EL (cell line): Measurements from ENCODE around the gene MRPS5.
"Not testable (repeated sequence)": the region's sequence is repeated elsewhere in the genome, so short reads cannot be mapped to it uniquely, and the experiment has no call there.

Experiments used
- DNase-seq: peaks from one replicate; pipeline ENCODE4 v3.0.0-alpha.2; 2016

MRPS5 gene

DNA sequence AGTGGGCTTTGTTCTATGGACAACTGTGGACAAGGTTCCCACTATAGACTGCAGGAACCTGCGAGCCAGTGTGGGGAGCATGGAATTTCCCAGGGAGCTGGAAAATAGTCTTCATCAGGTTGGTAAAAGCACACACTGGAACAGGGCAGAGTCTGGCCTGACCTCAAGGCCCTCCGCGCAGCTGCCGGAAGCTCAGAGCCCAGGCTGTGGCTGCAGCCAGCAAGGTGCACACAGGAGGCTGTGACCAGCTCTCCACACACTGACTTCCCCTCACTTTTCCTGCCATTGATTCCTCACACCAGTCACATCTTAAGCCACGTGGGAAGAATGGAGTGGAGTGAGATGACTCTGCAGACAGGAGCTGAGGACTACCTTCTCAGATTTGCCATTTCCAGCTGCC is 77.0 kb downstream of the MRPS5 start:
- no peak for DNase-seq

DNA sequence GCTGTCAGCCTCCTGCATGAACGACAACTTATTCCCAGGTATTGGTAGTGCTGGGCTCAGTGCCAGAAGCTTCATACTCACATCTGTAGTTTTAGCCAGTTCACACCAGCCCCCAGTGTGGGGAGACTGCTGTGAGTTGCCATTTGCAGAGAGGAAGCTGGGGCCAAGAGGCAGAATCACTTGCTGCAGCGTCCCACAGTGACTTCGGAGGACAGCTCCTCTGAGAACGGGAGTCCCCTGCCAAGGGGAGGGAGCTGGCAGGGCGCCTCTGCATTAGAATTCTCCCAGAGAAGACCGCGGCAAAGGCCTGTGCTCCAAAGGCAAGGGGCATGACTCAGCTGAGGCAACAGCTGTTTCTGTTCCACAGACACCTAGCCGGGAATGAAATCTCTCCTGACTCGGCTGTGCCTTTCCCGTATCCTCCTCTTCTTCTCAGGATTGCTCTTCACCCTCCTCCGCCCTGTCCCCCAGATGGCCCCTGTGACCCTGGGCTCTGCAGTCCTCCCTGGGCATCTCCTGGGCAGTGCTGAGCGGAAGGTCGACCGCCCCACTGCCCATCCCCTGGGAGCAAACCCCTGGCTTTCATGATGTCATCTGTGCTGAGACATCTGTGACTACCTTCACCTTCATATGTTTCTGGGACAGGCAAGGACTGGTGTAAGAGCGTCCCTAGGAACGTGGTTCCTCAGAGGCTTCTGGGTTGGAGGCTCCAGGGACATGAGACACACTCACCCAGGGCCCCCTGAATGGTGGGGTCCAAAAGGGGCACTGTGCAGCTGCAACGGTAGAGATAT is 78.1 kb downstream of the MRPS5 start:
- peak; percentile 66 for DNase-seq

DNA sequence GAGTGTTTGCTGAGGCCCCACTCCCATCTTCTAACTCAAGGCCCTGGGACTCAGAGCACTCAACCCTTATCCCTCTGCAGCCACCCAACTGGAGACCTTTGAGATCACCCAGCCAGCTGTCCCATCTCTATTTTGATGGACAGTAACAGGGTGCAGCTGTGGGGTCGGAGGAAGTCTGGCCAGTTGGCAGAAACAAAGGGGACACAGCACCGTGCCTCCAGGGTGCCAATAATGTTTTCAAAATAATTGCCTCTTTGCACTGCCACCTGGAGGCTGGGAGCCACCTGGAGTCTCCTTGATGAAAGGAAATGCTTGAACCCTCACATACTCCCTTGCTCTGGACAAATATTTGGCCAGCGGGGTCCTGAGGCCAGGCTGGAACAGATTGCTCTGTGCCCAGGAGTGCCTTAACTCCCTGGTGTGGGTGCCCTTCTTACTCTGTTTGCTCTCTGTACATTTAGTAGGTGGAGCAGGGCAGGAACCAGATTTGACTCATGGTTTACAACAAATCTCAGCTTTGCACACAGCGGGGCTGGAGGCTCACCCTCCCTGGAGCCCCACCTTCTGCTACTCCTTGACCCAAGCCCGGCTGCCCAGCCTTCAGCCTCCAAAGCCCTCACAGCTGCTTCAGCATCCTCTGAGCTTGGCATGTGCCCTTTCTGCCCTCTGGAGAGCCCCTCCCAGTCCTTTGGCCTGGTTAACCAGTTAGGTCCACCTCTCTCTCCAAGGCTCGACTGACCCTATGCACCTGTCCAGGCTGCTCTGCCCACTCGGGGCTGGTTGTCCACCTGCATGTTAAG is 78.9 kb downstream of the MRPS5 start:
- no peak for DNase-seq

DNA sequence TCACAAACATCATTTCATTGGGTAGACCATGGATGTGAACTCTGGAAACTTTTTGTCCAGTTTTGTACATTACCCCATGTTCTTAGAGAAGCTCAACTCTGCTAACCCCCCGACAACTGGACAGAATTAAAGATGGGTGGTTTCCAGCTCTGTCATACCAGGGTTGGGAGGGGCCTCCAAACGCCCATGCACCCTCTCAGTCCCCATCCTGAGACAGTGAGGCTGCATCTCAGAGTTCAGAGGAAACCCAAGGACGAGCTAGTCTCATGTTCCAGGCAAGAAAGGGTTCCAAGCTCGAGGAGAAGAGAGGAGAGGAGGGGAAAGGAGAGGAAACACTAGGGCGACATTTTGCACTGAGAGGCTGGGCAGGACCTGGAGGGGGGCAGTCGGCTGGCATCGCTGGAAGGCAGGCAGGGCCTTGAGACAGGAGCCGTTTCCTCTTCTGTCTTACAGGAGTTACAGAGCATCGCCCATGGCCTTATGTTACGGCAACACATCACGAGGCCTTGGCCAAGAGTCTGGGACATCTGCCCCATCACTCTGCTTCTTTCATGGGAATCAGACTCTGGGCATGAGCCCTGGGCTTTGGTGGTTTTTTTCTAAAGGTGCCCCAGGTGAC is 79.7 kb downstream of the MRPS5 start:
- no peak for DNase-seq

DNA sequence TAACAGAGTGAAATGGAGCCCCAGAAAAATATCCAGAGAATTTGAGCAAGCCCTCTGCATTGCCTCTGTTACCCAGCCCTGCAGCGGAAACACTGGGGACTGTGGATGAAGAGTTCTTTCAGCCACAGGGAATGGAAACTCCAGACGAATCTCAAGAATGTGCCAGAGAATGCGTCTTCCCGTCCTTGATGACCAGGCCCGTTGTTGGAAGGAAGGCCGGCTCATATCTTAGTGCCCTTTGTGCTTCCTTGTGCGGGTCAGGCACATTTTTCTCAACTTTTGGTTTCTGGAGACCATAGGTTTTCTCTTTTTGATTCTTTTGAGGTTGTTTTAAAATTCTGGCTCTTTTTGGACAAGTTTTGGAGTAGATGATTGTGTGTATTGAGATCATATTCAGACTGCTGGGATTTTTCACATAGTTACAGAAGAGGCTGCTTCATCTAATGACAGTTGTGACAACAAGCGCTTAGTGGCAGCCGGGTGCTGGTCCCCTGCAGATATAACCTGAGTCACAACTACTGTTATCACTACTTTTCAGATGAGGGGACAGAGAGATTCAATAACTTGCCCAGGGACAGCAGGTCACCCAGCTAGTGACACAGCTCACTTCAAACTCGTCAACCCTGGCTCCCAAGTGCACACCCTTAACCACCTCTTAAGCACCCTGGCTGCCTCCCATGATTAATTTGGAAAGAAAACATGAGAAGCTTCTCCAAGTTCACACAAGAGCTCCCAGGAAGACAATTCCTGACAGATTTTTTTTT is 80.4 kb downstream of the MRPS5 start:
- DNase-seq: no peak

DNA sequence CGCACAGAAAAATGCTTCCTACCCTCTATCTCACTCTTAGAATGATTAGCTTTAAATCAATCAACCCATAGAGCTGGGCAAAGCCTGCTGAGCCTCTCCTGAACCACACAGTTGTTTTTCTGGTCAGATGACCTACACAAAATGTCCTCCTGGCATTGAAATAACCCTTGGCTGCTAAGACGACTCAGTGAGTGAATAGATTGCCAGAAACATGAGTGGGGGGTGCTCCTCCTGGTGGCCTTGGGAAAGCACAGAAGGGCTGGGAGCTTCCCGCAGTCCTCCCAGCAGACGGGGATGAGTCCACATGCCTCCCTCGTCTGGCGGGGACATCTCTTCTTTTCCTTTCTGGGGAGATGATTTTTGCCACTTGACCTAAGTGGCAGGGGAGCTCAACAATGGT is 81.2 kb downstream of the MRPS5 start:
- DNase-seq: no peak

DNA sequence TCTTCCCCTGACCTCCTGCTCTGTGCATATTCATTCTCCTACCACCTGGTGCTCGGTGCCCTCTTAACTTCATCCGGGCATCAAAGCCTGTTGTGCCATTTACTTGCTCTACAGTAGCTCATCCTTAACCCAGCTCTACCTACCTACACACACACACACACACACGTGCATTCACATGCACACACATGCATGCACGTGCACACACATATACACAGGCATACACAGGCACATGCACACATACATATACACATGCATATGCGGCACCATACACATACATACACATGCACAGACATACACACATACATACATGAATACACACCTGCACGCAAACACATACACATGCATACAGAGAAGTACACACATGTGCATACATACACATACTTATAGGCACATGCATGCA is 81.6 kb downstream of the MRPS5 start:
- DNase-seq: no peak

DNA sequence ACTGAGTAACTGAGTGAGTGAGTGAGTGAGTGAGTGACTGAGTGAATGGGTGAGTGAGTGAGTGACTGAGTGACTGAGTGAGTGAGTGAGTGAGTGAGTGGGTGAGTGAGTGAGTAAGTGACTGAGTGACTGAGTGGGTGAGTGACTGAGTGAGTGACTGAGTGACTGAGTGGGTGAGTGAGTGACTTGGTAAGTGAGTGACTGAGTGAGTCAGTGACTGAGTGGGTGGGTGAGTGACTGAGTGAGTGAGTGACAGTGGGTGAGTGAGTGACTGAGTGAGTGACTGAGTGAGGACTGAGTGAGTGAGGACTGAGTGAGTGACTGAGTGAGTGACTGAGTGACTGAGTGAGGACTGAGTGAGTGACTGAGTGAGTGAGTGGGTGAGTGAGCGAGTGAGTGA is 82.2 kb downstream of the MRPS5 start:
- no peak for DNase-seq

DNA sequence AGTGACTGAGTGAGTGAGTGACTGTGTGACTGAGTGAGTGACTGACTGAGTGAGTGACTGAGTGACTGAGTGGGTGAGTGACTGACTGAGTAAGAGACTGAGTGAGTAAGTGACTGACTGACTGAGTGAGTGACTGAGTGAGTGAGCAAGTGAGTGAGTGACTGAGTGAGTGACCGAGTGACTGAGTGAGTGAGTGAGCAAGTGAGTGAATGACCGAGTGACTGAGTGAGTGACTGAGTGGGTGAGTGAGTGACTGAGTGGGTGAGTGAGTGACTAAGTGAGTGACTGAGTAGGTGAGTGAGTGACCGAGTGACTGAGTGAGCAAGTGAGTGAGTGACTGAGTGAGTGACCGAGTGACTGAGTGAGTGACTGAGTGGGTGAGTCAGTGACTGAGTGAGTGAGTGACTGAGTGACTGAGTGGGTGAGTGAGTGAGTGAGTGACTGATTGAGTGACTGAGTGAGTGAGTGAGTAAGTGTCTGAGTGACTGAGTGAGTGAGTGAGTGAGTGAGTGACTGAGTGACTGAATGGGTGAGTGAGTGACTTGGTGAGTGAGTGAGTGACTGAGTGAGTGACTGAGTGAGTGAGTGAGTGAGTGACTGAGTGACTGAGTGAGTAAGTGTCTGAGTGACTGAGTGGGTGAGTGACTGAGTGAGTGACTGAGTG is 82.8 kb downstream of the MRPS5 start:
- DNase-seq: no peak

DNA sequence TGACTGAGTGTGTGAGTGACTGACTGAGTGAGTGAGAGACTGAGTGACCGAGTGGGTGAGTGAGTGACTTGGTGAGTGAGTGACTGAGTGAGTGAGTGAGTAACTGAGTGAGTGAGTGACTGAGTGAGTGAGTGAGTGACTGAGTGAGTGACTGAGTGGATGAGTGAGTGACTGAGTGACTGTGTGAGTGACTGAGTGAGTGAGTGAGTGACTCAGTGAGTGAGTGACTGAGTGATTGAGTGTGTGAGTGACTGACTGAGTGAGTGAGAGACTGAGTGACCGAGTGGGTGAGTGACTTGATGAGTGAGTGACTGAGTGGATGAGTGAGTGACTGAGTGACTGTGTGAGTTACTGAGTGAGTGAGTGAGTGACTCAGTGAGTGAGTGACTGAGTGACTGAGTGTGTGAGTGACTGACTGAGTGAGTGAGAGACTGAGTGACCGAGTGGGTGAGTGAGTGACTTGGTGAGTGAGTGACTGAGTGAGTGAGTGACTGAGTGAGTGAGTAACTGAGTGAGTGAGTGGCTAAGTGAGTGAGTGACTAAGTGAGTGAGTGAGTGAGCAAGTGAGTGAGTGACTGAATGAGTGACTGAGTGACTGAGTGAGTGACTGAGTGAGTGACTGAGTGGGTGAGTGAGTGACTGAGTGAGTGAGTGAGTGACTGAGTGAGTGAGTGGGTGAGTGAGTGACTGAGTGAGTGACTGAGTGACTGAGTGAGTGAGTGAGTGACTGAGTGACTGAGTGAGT is 83.6 kb downstream of the MRPS5 start:
- DNase-seq: not testable (repeated sequence)

DNA sequence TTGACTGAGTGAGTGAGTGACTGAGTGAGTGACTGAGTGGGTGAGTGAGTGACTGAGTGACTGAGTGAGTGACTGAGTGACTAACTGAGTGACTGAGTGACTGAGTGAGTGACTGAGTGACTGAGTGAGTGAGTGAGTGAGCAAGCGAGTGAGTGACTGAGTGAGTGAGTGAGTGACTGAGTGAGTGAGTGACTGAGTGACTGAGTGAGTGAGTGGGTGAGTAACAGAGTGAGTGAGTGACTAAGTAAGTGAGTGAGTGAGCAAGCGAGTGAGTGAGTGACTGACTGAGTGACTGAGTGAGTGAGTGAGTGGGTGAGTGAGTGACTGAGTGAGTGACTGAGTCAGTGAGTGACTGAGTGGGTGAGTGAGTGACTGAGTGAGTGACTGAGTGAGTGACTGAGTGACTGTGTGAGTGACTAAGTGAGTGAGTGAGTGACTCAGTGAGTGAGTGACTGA is 84.2 kb downstream of the MRPS5 start:
- no peak for DNase-seq

DNA sequence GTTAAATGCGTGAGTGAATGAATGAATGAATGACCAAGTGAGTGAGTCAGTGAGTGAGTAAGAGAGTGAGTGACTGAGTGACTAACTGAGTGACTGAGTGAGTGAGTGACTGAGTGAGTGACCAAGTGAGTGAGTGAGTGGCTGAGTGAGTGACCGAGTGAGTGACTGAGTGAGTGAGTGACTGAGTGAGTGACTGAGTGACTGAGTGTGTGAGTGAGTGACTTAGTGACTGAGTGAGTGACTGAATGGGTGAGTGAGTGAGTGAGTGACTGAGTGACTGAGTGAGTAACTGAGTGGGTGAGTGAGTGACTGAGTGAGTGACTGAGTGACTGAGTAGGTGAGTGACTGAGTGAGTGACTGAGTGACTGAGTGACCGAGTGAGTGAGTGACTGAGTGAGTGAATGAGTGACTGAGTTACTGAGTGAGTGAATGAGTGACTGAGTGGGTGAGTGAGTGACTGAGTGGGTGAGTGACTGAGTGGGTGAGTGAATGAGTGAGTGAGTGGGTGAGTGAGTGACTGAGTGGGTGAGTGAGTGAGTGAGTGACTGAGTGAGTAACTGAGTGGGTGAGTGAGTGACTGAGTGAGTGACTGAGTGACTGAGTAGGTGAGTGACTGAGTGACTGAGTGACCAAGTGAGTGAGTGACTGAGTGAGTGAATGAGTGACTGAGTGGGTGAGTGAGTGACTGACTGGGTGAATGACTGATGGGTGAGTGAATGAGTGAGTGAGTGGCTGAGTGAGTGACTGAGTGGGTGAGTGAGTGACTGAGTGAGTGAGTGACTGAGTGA is 84.8 kb downstream of the MRPS5 start:
- no peak for DNase-seq
